ENCODE measurements around the gene ZNF135.

ZNF135 gene

DNA sequence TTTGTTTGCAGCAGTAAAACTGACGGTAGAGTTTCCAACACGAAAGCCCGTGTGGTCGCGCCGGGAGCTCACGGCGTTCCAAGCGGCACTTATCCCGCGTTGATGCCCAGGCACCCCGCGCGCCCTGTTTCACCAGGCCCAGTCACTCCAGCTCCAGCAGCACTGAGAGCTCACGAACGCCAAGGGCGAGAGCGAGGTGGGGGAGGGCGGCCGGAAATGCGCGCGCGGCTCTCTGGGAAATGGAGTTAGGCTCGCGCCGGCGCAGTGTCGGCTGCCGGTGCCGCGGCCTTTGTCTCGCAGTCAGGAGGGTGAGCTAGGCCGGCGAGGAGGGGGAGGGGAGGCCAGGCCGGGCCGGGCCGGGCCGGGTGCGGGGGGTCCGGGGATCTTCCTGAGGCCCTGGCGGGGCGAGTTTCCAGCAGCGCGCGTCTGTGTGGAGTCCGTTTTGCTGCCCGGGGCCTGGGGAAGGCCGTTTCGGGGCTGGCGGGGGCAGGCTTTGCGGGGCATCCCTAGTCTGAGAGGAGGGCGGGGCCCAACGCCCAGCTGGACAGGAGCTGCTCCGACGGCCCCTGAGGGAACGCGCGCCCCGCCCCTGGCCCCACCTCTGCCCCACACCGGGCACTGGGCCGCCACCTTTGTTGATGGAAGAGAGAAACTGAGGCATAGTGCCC, at the start of gene ZNF135:
Gene ZNF135, plus strand, starts transcription at position 280 of the 668 bp plus-strand sequence. CDS start 721 bp downstream, outside the sequence.
- H3K9me3 ChIP-seq (ENCODE audit: control insufficient read depth in 2 of 2, low read length in 2 of 2), result peaks cover 9 to 15% of the 10 kb centered on the region in 2 donors
- peak within 1 kb of the TSS; percentile 79 to 86 for H3K9ac ChIP-seq (ENCODE audit: low read length in 2 of 2)
- H3K27me3 ChIP-seq (ENCODE audit: control insufficient read depth in 1 of 2, insufficient read depth in 2 of 2, low read length in 2 of 2), result no peaks in the 10 kb centered on the region
- peaks cover 3 to 5% of the 10 kb centered on the region in 2 donors for H3K36me3 ChIP-seq (ENCODE audit: control insufficient read depth in 2 of 2, insufficient read depth in 2 of 2, low read length in 2 of 2)
- peak within 1 kb of the TSS; percentile 63 to 79 for H3K4me3 ChIP-seq (ENCODE audit: low read length in 2 of 2)
- peak within 1 kb of the TSS; percentile 88 for H3K27ac ChIP-seq (ENCODE audit: low read length)
- H3K4me1 ChIP-seq (ENCODE audit: control insufficient read depth, insufficient read depth, low read length), result peaks cover 16% of the 10 kb centered on the region

DNA sequence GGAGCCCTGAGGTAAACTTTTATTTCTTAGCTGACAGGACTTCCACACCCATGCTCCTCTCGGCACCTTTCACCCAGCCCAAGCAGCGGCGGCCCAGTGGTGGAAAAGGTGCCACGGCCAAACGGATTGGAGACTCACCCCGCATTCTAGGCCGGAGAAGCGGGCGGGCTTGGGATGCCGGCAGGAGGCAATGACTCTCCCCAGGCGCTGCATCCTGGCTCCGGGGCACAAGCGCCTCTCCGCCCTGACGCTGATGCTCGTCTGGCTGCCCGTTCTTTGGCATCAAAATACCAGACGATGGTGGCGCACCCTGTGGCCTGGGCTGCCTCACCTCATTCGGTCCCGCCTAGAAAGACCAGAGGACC, 49.8 kb upstream of the ZNF135 start:
- Histone ChIP-seq H3K9me3 (ENCODE audit: control insufficient read depth in 2 of 2, low read length in 2 of 2) (peaks cover 20 to 34% of the 10 kb centered on the region in 2 donors), H3K4me3 (ENCODE audit: low read length in 2 of 2) (peak overlapping the region; percentile 13 to 73), H3K27ac (ENCODE audit: low read length) (no peak overlapping the region), H3K36me3 (ENCODE audit: control insufficient read depth in 2 of 2, insufficient read depth in 2 of 2, low read length in 2 of 2) (peaks cover 21 to 28% of the 10 kb centered on the region in 2 donors), H3K4me1 (ENCODE audit: control insufficient read depth, insufficient read depth, low read length) (peaks cover 17% of the 10 kb centered on the region), H3K27me3 (ENCODE audit: control insufficient read depth in 1 of 2, insufficient read depth in 2 of 2, low read length in 2 of 2) (no peaks in the 10 kb centered on the region), H3K9ac (ENCODE audit: low read length in 2 of 2) (no peak overlapping the region)

DNA sequence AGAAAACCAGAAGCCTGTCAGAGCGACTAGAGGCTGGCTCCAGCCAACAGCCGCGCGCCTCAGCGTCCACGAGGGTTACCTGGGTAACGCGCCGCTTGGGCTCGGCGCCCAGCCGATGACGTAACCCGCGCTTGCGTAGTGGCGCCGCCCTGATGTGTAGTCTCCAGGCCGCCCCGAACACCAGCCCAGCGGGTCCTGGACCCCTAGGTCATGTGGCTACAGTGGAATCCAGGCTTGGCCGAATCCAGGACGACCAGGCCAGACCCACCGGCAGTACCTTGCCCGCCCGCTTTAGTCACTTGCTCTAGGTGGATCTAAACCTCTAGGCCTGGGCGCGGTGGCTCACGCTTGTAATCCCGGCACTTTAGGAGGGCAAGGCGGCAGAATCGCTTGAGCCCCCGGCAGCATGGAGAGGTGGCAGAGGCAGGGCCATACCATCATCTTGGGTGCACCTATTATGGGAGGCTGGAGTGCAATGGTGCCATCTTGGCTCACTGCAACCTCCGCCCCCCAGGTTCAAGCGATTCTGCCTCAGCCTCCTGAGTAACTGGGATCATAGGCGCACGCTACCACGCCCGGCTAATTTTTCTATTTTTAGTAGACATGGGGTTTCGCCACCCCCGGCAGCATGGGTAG, 49.3 kb upstream of the ZNF135 start:
- peak overlapping the region; percentile 58 for H3K27ac ChIP-seq (ENCODE audit: low read length)
- no peaks in the 10 kb centered on the region for H3K27me3 ChIP-seq (ENCODE audit: control insufficient read depth in 1 of 2, insufficient read depth in 2 of 2, low read length in 2 of 2)
- H3K4me1 ChIP-seq (ENCODE audit: control insufficient read depth, insufficient read depth, low read length), result peaks cover 12% of the 10 kb centered on the region
- H3K36me3 ChIP-seq (ENCODE audit: control insufficient read depth in 2 of 2, insufficient read depth in 2 of 2, low read length in 2 of 2), result peaks cover 16 to 23% of the 10 kb centered on the region in 2 donors
- H3K9ac ChIP-seq (ENCODE audit: low read length in 2 of 2), result peak overlapping the region; percentile 60 to 72
- H3K9me3 ChIP-seq (ENCODE audit: control insufficient read depth in 2 of 2, low read length in 2 of 2), result peaks cover 15 to 30% of the 10 kb centered on the region in 2 donors
- H3K4me3 ChIP-seq (ENCODE audit: low read length in 2 of 2), result peak overlapping the region; percentile 58 to 73

DNA sequence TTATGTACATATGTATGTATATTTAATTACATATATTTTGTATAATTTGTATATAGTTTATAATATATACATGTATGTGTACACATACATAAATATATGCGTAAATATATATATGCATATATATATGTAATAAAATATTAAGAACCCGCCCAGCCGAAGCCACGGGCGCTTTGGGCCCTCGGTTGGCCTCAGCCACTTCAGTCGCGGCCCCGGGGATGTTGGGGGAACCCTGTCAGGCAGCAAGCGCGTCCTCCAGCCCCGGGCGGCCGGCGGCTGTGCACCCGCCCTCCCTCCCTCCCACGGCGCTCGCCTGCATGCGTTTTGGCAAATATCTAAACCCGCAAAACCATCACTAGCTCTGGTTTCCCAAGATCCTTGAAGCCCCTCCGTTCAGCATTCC, 48.6 kb upstream of the ZNF135 start:
- H3K27ac ChIP-seq (ENCODE audit: low read length), result no peak overlapping the region
- peaks cover 8 to 16% of the 10 kb centered on the region in 2 donors for H3K36me3 ChIP-seq (ENCODE audit: control insufficient read depth in 2 of 2, insufficient read depth in 2 of 2, low read length in 2 of 2)
- peaks cover 9 to 25% of the 10 kb centered on the region in 2 donors for H3K9me3 ChIP-seq (ENCODE audit: control insufficient read depth in 2 of 2, low read length in 2 of 2)
- peaks cover 12% of the 10 kb centered on the region for H3K4me1 ChIP-seq (ENCODE audit: control insufficient read depth, insufficient read depth, low read length)
- H3K27me3 ChIP-seq (ENCODE audit: control insufficient read depth in 1 of 2, insufficient read depth in 2 of 2, low read length in 2 of 2), result no peaks in the 10 kb centered on the region
- H3K9ac ChIP-seq (ENCODE audit: low read length in 2 of 2), result no peak overlapping the region
- H3K4me3 ChIP-seq (ENCODE audit: low read length in 2 of 2), result no peak overlapping the region

DNA sequence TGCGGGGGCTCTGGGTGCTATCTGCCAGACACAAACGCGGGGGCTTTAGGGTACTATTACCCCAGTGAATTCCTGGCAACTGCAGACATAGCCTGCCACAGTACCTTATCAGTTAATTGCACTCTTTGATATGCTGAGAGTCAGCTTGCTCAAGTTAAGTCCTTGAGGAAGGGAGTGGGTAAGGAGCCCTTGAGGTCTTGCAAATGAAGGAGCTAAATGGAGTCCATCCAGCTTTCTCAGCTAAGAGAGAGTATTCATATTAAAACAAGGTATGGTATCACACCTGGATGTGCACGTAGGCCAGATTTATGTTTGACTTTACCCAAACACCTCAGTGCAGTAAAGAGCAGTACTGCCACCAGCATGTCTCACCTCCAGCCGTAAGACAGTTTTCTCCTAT, 44.9 kb upstream of the ZNF135 start:
- Histone ChIP-seq H3K36me3 (ENCODE audit: control insufficient read depth in 2 of 2, insufficient read depth in 2 of 2, low read length in 2 of 2) (no peaks in the 10 kb centered on the region), H3K27me3 (ENCODE audit: control insufficient read depth in 1 of 2, insufficient read depth in 2 of 2, low read length in 2 of 2) (no peaks in the 10 kb centered on the region), H3K27ac (ENCODE audit: low read length) (no peak overlapping the region), H3K9ac (ENCODE audit: low read length in 2 of 2) (no peak overlapping the region), H3K4me1 (ENCODE audit: control insufficient read depth, insufficient read depth, low read length) (peaks cover 11% of the 10 kb centered on the region), H3K4me3 (ENCODE audit: low read length in 2 of 2) (no peak overlapping the region), H3K9me3 (ENCODE audit: control insufficient read depth in 2 of 2, low read length in 2 of 2) (peaks cover 0 to 10% of the 10 kb centered on the region in 2 donors)

DNA sequence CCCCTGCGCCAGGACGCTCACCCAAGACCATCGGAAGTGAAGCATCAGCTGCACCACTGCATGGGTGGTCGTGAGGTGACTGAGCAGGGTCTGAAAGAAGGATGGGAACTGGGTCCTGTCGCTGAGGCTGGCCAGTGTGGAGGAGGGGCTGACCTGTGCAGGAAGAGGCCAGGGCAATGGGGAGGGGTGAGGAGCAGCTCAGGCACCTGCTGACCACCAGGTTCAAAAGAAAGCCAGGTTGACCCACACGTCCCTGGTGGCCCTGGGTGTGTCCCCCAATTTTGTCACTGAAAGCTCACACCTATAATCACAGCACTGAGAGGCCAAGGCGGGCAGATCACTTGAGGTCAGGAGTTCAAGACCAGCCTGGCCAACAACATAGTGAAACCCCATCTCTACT, 39.0 kb upstream of the ZNF135 start:
- Histone ChIP-seq H3K27ac (ENCODE audit: low read length) (no peak overlapping the region), H3K4me1 (ENCODE audit: control insufficient read depth, insufficient read depth, low read length) (no peaks in the 10 kb centered on the region), H3K27me3 (ENCODE audit: control insufficient read depth in 1 of 2, insufficient read depth in 2 of 2, low read length in 2 of 2) (peaks cover 0 to 2% of the 10 kb centered on the region in 2 donors), H3K36me3 (ENCODE audit: control insufficient read depth in 2 of 2, insufficient read depth in 2 of 2, low read length in 2 of 2) (no peaks in the 10 kb centered on the region), H3K4me3 (ENCODE audit: low read length in 2 of 2) (no peak overlapping the region), H3K9me3 (ENCODE audit: control insufficient read depth in 2 of 2, low read length in 2 of 2) (peaks cover 0 to 3% of the 10 kb centered on the region in 2 donors), H3K9ac (ENCODE audit: low read length in 2 of 2) (no peak overlapping the region)

DNA sequence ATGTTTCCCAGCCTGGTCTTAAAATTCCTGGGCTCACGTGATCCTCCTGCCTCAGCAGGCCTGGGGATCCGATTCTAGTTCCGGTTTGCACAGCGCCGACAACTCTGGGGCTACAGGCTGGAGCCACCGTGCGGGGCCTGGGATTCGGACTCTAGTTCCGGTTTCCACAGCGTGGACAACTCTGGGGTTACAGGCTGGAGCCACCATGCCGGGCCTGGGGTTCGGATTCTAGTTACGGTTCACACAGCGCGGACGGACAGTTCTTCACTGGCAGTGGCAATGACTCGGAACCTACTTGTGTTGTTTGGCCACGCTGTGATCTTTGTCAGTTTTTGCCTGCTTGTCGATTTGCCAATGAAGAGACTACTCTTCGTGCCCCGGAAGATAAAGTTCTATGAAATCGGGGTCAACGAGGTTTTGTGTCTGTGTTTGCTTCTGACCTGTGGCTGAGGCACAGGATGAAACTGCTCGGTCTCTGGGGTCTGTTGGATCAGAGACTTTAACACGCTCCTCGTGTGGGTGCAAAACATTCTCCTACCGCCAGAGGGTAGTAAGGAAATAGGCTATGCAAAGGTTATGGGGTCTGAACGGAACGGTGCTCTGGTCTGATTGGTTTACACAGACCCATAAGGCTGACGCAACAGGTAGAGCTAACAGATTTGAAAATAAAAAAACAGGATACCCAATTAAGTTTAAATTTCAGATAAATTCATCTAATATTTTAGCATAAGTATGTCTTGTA, 37.4 kb upstream of the ZNF135 start:
- Histone ChIP-seq H3K9me3 (ENCODE audit: control insufficient read depth in 2 of 2, low read length in 2 of 2) (no peaks in the 10 kb centered on the region), H3K27ac (ENCODE audit: low read length) (no peak overlapping the region), H3K4me1 (ENCODE audit: control insufficient read depth, insufficient read depth, low read length) (no peaks in the 10 kb centered on the region), H3K9ac (ENCODE audit: low read length in 2 of 2) (no peak overlapping the region), H3K4me3 (ENCODE audit: low read length in 2 of 2) (no peak overlapping the region), H3K27me3 (ENCODE audit: control insufficient read depth in 1 of 2, insufficient read depth in 2 of 2, low read length in 2 of 2) (peaks cover 0 to 2% of the 10 kb centered on the region in 2 donors), H3K36me3 (ENCODE audit: control insufficient read depth in 2 of 2, insufficient read depth in 2 of 2, low read length in 2 of 2) (no peaks in the 10 kb centered on the region)

DNA sequence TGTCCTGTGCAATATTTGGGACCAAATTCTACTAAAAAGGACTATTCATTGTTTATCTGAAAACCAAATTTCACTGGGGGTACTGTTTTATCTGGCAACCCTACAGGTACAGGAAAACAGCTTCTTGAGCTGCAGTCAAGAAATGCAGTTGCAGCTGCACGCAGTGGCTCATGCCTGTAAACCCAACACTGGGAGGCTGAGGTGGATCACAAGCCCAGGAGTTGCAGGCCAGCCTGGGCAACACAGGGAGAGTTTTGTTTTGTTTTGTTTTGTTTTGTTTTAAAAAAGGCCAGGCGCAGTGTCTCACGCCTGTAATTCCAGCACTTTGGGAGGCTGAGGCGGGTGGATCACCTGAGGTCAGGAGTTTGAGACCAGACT, 36.8 kb upstream of the ZNF135 start:
- Histone ChIP-seq H3K27me3 (ENCODE audit: control insufficient read depth in 1 of 2, insufficient read depth in 2 of 2, low read length in 2 of 2) (peaks cover 0 to 2% of the 10 kb centered on the region in 2 donors), H3K9ac (ENCODE audit: low read length in 2 of 2) (no peak overlapping the region), H3K27ac (ENCODE audit: low read length) (no peak overlapping the region), H3K4me3 (ENCODE audit: low read length in 2 of 2) (no peak overlapping the region), H3K9me3 (ENCODE audit: control insufficient read depth in 2 of 2, low read length in 2 of 2) (no peaks in the 10 kb centered on the region), H3K36me3 (ENCODE audit: control insufficient read depth in 2 of 2, insufficient read depth in 2 of 2, low read length in 2 of 2) (no peaks in the 10 kb centered on the region), H3K4me1 (ENCODE audit: control insufficient read depth, insufficient read depth, low read length) (no peaks in the 10 kb centered on the region)

DNA sequence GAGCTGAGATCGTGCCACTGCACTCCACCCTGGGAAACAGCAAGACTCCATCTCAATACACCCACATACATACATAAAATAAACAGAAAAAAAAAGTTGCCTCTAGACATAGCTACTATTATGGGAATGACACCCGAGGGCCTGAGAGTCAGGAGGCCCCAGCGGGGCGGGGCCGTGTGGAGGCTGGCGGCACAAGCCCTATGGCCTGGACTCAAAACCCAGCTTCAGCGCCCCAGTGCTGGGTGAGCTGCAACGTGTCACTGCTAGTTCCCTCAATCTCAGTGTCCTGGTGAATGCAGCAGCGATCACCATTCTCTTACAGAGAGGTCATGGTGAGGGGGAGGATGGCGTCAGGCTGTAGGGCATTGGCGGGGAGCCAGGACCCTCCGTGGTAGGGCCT, 34.4 kb upstream of the ZNF135 start:
- H3K36me3 ChIP-seq (ENCODE audit: control insufficient read depth in 2 of 2, insufficient read depth in 2 of 2, low read length in 2 of 2), result no peaks in the 10 kb centered on the region
- no peak overlapping the region for H3K9ac ChIP-seq (ENCODE audit: low read length in 2 of 2)
- no peak overlapping the region for H3K27ac ChIP-seq (ENCODE audit: low read length)
- H3K4me3 ChIP-seq (ENCODE audit: low read length in 2 of 2), result no peak overlapping the region
- H3K9me3 ChIP-seq (ENCODE audit: control insufficient read depth in 2 of 2, low read length in 2 of 2), result peaks cover 0 to 4% of the 10 kb centered on the region in 2 donors
- peaks cover 0 to 2% of the 10 kb centered on the region in 2 donors for H3K27me3 ChIP-seq (ENCODE audit: control insufficient read depth in 1 of 2, insufficient read depth in 2 of 2, low read length in 2 of 2)
- H3K4me1 ChIP-seq (ENCODE audit: control insufficient read depth, insufficient read depth, low read length), result no peaks in the 10 kb centered on the region

DNA sequence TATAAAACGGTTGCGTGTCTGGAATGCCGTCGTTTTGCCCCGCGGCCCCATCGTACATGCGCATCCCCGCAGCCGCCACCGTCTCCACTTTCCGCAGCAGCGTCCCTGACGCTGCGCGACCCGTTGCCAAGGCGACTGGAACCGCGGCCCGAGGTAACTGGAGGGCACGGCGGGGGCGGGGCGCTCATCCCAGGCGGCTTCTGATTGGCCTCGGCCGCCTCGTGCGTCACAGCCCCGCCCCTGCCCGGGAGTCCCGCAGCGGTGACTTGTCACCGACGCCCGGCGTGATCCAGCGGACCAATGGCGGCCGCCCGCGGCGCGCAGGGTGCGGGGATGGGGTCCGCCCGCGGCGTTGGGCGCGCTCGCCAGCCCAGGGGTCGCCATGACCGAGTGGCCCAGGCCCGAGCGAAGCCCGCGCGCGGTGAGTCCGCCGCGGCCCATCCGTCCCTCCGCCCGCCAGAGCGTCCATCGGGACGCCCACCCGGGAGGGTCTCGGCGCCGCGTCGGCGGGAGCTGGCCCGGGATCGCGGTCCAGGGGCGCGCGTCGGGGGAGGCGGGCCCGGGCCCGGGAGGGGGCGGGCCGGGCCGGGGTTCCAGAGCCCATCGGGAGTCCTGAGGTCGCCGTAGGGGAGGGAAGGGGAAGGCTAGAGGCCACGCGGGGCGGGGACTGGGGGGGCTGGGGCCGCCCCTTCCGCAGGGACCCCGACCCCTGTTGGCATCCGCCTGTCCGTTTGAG, 25.2 kb upstream of the ZNF135 start, which contains the start of gene ZSCAN1:
Gene ZSCAN1, plus strand, starts transcription at position 285 of the 736 bp plus-strand sequence. CDS start 3,812 bp downstream, outside the sequence.
- Histone ChIP-seq H3K4me3 (ENCODE audit: low read length in 2 of 2) (peak within 1 kb of the TSS in 1 of 2 donors; percentile 67), H3K4me1 (ENCODE audit: control insufficient read depth, insufficient read depth, low read length) (peaks cover 2% of the 10 kb centered on the region), H3K9me3 (ENCODE audit: control insufficient read depth in 2 of 2, low read length in 2 of 2) (peaks cover 0 to 10% of the 10 kb centered on the region in 2 donors), H3K36me3 (ENCODE audit: control insufficient read depth in 2 of 2, insufficient read depth in 2 of 2, low read length in 2 of 2) (no peaks in the 10 kb centered on the region), H3K9ac (ENCODE audit: low read length in 2 of 2) (no peak within 1 kb of the TSS), H3K27me3 (ENCODE audit: control insufficient read depth in 1 of 2, insufficient read depth in 2 of 2, low read length in 2 of 2) (peaks cover 4 to 12% of the 10 kb centered on the region in 2 donors), H3K27ac (ENCODE audit: low read length) (no peak within 1 kb of the TSS)
